ENCODE measurements around the gene TAX1BP3. TPM values are rescaled to one million over a fixed set of nuclear protein-coding genes. Genes with fewer than 3 reads are reported as not detected.

Gene TAX1BP3
- total RNA-seq, 1 donor from 2014 or later, result 398 TPM

DNA sequence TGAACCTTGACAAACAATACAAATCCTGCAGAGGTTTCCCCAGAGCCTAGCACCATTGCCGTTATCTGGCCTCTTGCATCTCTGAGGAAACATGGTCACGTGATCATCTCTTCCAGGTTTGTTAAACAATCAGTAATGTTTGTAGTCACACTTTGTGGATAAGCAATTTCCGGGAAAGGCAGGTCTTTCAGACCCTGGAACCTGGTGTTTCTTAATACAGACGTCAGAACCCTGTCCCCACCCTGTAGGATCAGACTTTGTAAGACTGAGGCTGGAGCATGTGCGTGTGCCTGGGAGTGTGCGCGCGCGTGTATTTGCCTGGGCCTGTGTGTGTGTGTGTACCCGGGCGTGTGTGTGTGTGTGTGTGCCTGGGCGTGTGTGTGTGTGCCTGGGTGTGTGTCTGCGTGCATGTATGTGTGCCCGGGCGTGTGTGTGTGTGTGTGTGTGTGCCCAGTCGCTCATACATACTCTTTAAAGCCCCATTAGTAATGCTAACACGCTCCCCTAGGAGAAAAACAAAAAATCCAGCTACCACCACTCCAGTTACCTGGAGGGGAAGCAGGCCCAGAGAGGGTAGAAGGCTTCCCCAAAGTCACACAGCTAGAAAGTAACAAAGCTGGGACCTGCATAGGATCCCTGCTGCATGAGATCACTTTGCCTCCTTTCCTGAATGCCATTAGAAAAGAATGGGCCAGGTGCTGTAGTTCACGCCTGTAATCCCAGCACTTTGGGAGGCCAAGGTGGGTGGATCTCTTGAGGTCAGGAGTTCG lies 26.5 kb downstream of the TAX1BP3 start:
- Histone ChIP-seq H3K36me3 (ENCODE audit: control insufficient read depth, insufficient read depth, low read length) (peaks cover 1% of the 10 kb centered on the region), H3K27me3 (ENCODE audit: control insufficient read depth, insufficient read depth, low read length) (no peaks in the 10 kb centered on the region), H3K4me3 (ENCODE audit: low read depth, low read length) (no peak overlapping the region)
- DNase-seq (ENCODE audit: low read depth), result no peak
- TF ChIP-seq, protein P1, sequence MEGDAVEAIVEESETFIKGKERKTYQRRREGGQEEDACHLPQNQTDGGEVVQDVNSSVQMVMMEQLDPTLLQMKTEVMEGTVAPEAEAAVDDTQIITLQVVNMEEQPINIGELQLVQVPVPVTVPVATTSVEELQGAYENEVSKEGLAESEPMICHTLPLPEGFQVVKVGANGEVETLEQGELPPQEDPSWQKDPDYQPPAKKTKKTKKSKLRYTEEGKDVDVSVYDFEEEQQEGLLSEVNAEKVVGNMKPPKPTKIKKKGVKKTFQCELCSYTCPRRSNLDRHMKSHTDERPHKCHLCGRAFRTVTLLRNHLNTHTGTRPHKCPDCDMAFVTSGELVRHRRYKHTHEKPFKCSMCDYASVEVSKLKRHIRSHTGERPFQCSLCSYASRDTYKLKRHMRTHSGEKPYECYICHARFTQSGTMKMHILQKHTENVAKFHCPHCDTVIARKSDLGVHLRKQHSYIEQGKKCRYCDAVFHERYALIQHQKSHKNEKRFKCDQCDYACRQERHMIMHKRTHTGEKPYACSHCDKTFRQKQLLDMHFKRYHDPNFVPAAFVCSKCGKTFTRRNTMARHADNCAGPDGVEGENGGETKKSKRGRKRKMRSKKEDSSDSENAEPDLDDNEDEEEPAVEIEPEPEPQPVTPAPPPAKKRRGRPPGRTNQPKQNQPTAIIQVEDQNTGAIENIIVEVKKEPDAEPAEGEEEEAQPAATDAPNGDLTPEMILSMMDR (IDR thresholded peaks at IDR 0.05; ENCODE audit: insufficient read depth, low read length, poor library complexity, severe bottlenecking), result no peak

DNA sequence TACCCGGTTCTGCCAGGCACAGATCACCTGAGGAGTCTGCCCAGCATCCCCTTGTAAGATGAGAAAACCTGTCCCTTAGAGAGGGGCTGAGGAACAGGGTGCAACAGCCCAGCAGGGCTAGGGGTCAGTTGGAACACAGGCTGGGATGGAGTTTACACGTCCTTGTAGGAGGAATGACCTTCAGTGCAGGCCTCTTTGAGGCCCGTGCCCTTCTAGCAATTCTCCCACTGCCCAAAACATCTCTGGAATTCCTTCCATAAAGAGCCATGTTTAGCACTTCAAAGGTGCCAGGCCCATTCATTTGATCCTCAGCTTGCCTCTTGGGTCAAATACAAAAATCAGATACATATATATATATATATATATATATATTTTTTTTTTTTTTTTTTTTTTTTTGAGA lies 27.4 kb downstream of the TAX1BP3 start:
- TF ChIP-seq, protein P1 (IDR thresholded peaks at IDR 0.05; ENCODE audit: insufficient read depth, low read length, poor library complexity, severe bottlenecking), result no peak
- Histone ChIP-seq H3K4me3 (ENCODE audit: low read depth, low read length) (no peak overlapping the region), H3K36me3 (ENCODE audit: control insufficient read depth, insufficient read depth, low read length) (peaks cover 1% of the 10 kb centered on the region), H3K27me3 (ENCODE audit: control insufficient read depth, insufficient read depth, low read length) (no peaks in the 10 kb centered on the region)
- DNase-seq (ENCODE audit: low read depth), result no peak

DNA sequence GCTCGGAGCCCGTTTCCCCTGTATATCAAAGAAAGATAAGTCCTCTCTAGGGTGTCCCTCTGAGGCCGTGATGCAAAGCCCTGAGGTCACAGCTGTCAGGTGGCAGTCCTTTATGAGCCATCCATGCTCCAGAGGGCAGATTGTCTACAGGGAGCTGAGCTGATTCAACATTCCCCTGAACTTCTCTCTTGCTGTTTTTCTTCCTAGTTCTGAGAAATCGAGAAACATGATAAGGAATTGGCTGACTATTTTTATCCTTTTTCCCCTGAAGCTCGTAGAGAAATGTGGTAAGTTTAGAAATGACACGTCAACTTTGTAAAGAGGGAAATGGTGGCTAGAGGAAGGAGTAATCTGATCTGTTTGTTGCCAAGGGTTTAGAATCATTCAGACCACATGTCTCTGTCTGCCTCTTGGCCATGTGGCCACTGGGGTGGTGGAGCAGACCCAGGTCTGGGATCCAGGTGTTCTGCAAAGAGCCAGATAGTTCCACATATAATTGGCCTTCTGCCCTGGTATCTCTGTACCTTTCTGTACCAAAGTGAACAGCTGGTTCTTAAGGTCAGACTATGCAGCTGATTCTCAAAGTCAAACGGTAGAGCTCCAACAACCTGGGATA lies 28.3 kb downstream of the TAX1BP3 start:
- no peak for DNase-seq (ENCODE audit: low read depth)
- TF ChIP-seq, protein P1 (IDR thresholded peaks at IDR 0.05; ENCODE audit: insufficient read depth, low read length, poor library complexity, severe bottlenecking), result no peak

DNA sequence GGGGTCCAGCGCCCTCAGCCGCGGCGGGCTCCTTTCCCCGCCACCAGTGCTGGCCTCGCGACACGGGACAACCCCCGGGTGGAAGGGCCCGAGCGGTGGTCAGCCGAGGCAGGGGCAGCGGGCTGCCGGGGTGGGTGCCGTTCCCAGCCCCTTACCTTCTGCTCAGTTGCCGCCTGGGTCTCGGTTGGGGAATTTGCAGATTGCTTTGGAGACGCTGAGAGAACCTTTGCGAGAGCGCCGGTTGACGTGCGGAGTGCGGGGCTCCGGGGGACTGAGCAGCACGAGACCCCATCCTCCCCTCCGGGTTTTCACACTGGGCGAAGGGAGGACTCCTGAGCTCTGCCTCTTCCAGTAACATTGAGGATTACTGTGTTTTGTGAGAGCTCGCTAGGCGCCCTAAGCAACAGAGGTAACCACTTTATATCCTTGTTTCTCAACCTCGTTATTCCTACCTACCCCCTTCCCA lies 31.4 kb downstream of the TAX1BP3 start:
- H3K27me3 ChIP-seq (ENCODE audit: control insufficient read depth, insufficient read depth, low read length), result no peaks in the 10 kb centered on the region
- H3K36me3 ChIP-seq (ENCODE audit: control insufficient read depth, insufficient read depth, low read length), result peaks cover 1% of the 10 kb centered on the region
- DNase-seq (ENCODE audit: low read depth), result no peak
- peak overlapping the region; percentile 97 for H3K4me3 ChIP-seq (ENCODE audit: low read depth, low read length)
- TF ChIP-seq, protein P1 (IDR thresholded peaks at IDR 0.05; ENCODE audit: insufficient read depth, low read length, poor library complexity, severe bottlenecking), result no peak

More for the DNA sequence above, 28.3 kb downstream of the TAX1BP3 start:
- no peak overlapping the region for H3K4me3 ChIP-seq (ENCODE audit: low read depth, low read length)
- H3K36me3 ChIP-seq (ENCODE audit: control insufficient read depth, insufficient read depth, low read length), result peaks cover 1% of the 10 kb centered on the region
- H3K27me3 ChIP-seq (ENCODE audit: control insufficient read depth, insufficient read depth, low read length), result no peaks in the 10 kb centered on the region

DNA sequence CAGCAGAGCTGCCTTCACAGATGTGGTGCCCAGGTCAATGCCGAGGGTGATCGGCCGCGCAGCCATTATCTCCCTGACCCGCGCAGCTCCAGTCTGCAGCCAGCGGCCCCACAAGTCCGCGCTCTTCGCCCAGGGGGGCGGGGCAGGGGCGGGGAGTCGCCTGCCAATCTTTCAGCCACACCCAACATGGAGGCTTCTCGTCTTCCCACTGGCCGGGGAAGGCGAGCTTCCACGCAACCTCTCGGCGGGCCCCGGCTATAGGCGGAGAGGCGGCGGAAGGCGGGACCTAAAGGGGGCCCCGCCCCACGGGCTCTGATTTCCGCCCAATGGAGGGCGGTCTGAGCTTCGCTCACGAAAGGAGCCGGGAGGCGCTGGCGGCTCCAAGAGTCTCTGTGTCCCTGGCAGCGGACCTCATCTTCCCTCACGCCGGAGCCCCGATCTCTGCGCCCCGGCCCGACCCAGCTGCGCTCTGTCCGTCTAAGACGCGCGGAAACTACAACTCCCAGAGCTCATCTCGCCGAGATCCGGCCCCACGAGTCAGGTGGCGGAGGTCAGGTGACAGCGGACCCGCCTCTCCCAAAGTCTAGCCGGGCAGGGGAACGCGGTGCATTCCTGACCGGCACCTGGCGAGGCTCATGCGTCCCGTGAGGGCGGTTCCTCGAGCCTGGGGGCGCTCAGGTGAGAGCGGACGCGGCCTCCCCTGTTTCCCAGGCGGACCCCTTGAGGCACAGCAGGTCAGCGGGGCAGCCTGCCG lies 32.0 kb downstream of the TAX1BP3 start, which contains the start of the genes CTNS and SHPK:
CTNS (plus strand) TSS at position 607 of the 754 bp plus-strand sequence. CDS start 3,447 bp downstream, outside the sequence.
SHPK (minus strand) TSS at position 97 of the 754 bp plus-strand sequence; CDS start at position 66, 31 bp downstream.
- DNase-seq (ENCODE audit: low read depth), result peak; percentile 89
- Histone ChIP-seq H3K4me3 (ENCODE audit: low read depth, low read length) (peak within 1 kb of the TSS; percentile 97), H3K36me3 (ENCODE audit: control insufficient read depth, insufficient read depth, low read length) (peaks cover 1% of the 10 kb centered on the region), H3K27me3 (ENCODE audit: control insufficient read depth, insufficient read depth, low read length) (no peaks in the 10 kb centered on the region)
- TF ChIP-seq, protein P1 (IDR thresholded peaks at IDR 0.05; ENCODE audit: insufficient read depth, low read length, poor library complexity, severe bottlenecking), result no peak

All from kidney epithelial cell (primary cell).